Stimulated activated CD4-positive, alpha-beta T cell treated with anti-CD3 and anti-CD28 coated beads, Interleukin-12 subunit alpha, Interleukin-12 subunit beta, amount 100 ng/mL, for 48 hours (primary cell): ENCODE measurements around the gene NCOA1.
A peak's percentile ranks its signal among the peaks of the same experiment; 100 is the strongest.
"Not testable (repeated sequence)": the region's sequence is repeated elsewhere in the genome, so short reads cannot be mapped to it uniquely, and the experiment has no call there.

Experiments used
- DNase-seq, 3 donors: peaks; one replicate each; pipeline ENCODE4 v3.0.0-alpha.2; 2020; ENCODE audit warnings: low read depth in 2 of 3, low spot score in 1 of 3

Gene NCOA1

GRCh38 chr2:24571828-24572442 lies 80.9 kb downstream of the NCOA1 start:
- DNase-seq = no peak

GRCh38 chr2:24576146-24576545 lies 85.1 kb downstream of the NCOA1 start:
- no peak for DNase-seq

- no peak for DNase-seq
Observed at GRCh38 chr2:24576617-24577016, 85.6 kb downstream of the NCOA1 start.

GRCh38 chr2:24577481-24577880 lies 86.4 kb downstream of the NCOA1 start:
- DNase-seq = no peak

GRCh38 chr2:24579053-24579803 lies 88.2 kb downstream of the NCOA1 start:
- no peak for DNase-seq

GRCh38 chr2:24580561-24580960 lies 89.5 kb downstream of the NCOA1 start:
- no peak for DNase-seq

GRCh38 chr2:24581971-24582370 lies 90.9 kb downstream of the NCOA1 start:
- DNase-seq = not testable (repeated sequence)

GRCh38 chr2:24586955-24587354 lies 95.9 kb downstream of the NCOA1 start:
- DNase-seq = peak in 1 of 3 donors; percentile 14

GRCh38 chr2:24588294-24588693 lies 97.2 kb downstream of the NCOA1 start:
- DNase-seq = no peak

GRCh38 chr2:24592441-24593100 lies 101.5 kb downstream of the NCOA1 start:
- DNase-seq = no peak

- no peak for DNase-seq
Observed at GRCh38 chr2:24594283-24594682, 103.2 kb downstream of the NCOA1 start.

GRCh38 chr2:24597181-24597870 lies 106.3 kb downstream of the NCOA1 start:
- no peak for DNase-seq

- not testable (repeated sequence) for DNase-seq
Observed at GRCh38 chr2:24600140-24600539, 109.1 kb downstream of the NCOA1 start.

GRCh38 chr2:24611631-24612030 lies 120.6 kb downstream of the NCOA1 start:
- DNase-seq = no peak

GRCh38 chr2:24613154-24613814 lies 122.2 kb downstream of the NCOA1 start:
- no peak for DNase-seq

- DNase-seq = no peak
Observed at GRCh38 chr2:24616616-24617015, 125.6 kb downstream of the NCOA1 start.

GRCh38 chr2:24617424-24617823 lies 126.4 kb downstream of the NCOA1 start:
- no peak for DNase-seq

- DNase-seq = no peak
Observed at GRCh38 chr2:24618144-24618543, 127.1 kb downstream of the NCOA1 start.

GRCh38 chr2:24618680-24619079 lies 127.6 kb downstream of the NCOA1 start:
- DNase-seq = no peak

- DNase-seq = no peak
Observed at GRCh38 chr2:24620936-24621335, 129.9 kb downstream of the NCOA1 start.
